Activated T-helper 2 cell treated with anti-CD3 and anti-CD28 coated beads, Interferon-gamma antibody, Interleukin-2, Interleukin-4, amounts not matched to agents 10 μg/mL and 5 μg/mL and 100 μg/mL, durations not matched to agents 14 hours and 24 hours and 36 hours (primary cell): ENCODE data around the gene DCTPP1. TPM values are rescaled to one million over a fixed set of nuclear protein-coding genes. Genes with fewer than 3 reads are reported as not detected.

Source experiments
- total RNA-seq: library from RNA; stranded (reverse); gene quantifications from 2 replicates; pipeline ENCODE4 v1.2.3, GENCODE V29; 2022

DCTPP1 gene
- total RNA-seq, 1 donor from 2014 or later = 127 TPM

Other genes starting within 250 kb of the DCTPP1 start
- 843 and 845 TPM in 2 replicates for gene CORO1A, start 246.4 kb downstream of the DCTPP1 start, total RNA-seq
- 225 and 245 TPM in 2 replicates for gene BOLA2B, start 236.4 kb downstream of the DCTPP1 start, total RNA-seq
- gene SLX1A, start 236.2 kb downstream of the DCTPP1 start, total RNA-seq = 58.4 and 65.3 TPM in 2 replicates
- gene SULT1A3, start 230.8 kb downstream of the DCTPP1 start, total RNA-seq = 13.6 and 19.1 TPM in 2 replicates
- gene NPIPB13, start 181.6 kb downstream of the DCTPP1 start, total RNA-seq = 14.9 and 16.8 TPM in 2 replicates
- 80.1 and 84.5 TPM in 2 replicates for gene CD2BP2, start 74.7 kb downstream of the DCTPP1 start, total RNA-seq
- gene TBC1D10B, start 59.5 kb downstream of the DCTPP1 start, total RNA-seq = 63.4 and 64.4 TPM in 2 replicates
- gene MYL11, start 55.2 kb downstream of the DCTPP1 start, total RNA-seq = 3.4 and 4.3 TPM in 2 replicates
- 169 and 173 TPM in 2 replicates for gene SEPTIN1, start 47.5 kb downstream of the DCTPP1 start, total RNA-seq
- gene ZNF48, start 34.6 kb downstream of the DCTPP1 start, total RNA-seq = 13.4 TPM in 2 replicates
- gene ZNF771, start 22.4 kb downstream of the DCTPP1 start, total RNA-seq = 8.3 and 9.3 TPM in 2 replicates
- gene SEPHS2, start 15.8 kb upstream of the DCTPP1 start, total RNA-seq = 82.9 and 84.1 TPM in 2 replicates
- gene ITGAL, start 42.7 kb upstream of the DCTPP1 start, total RNA-seq = 292 and 293 TPM in 2 replicates
- gene ZNF768, start 96.5 kb upstream of the DCTPP1 start, total RNA-seq = 16.9 and 17.1 TPM in 2 replicates
- gene ZNF747, start 104.8 kb upstream of the DCTPP1 start, total RNA-seq = 11.8 and 11.9 TPM in 2 replicates
- 14.5 and 14.6 TPM in 2 replicates for gene ZNF764, start 128.3 kb upstream of the DCTPP1 start, total RNA-seq
- 8.7 and 9.2 TPM in 2 replicates for gene ZNF688, start 141.7 kb upstream of the DCTPP1 start, total RNA-seq
- 18.9 and 22.2 TPM in 2 replicates for gene ZNF785, start 155.7 kb upstream of the DCTPP1 start, total RNA-seq
- 11.4 and 12.4 TPM in 2 replicates for gene ZNF689, start 180.4 kb upstream of the DCTPP1 start, total RNA-seq
- 84.0 and 90.5 TPM in 2 replicates for gene PRR14, start 220.9 kb upstream of the DCTPP1 start, total RNA-seq
- gene FBRS, start 228.4 kb upstream of the DCTPP1 start, total RNA-seq = 107 TPM in 2 replicates